Measurements from ENCODE around the gene NUP50. TPM values are rescaled to one million over a fixed set of nuclear protein-coding genes. Genes with fewer than 3 reads are reported as not detected.

The NUP50 gene
- total RNA-seq, 1 experiment from 2014 or later: 186 TPM

- in situ Hi-C loops (cut with HindIII; ENCODE audit: low pct_unique_long_range_greater_than_20kb, low sequenced_read_pairs): no loop called here
- DNase-seq (ENCODE audit: low read depth, low spot score): no peak
These were observed 69.7 kb downstream of the NUP50 start for GRCh38 chr22:45233386-45233785.

GRCh38 chr22:45233827-45234226 lies 70.1 kb downstream of the NUP50 start:
- in situ Hi-C loops (cut with HindIII; ENCODE audit: low pct_unique_long_range_greater_than_20kb, low sequenced_read_pairs): no loop called here

GRCh38 chr22:45235101-45235777 lies 71.5 kb downstream of the NUP50 start:
- no peak for DNase-seq (ENCODE audit: low read depth, low spot score)
- in situ Hi-C loops (cut with HindIII; ENCODE audit: low pct_unique_long_range_greater_than_20kb, low sequenced_read_pairs): no loop called here

More at GRCh38 chr22:45233827-45234226, 70.1 kb downstream of the NUP50 start:
- no peak for DNase-seq (ENCODE audit: low read depth, low spot score)

- in situ Hi-C loops (cut with HindIII; ENCODE audit: low pct_unique_long_range_greater_than_20kb, low sequenced_read_pairs): no loop called here
- DNase-seq (ENCODE audit: low read depth, low spot score): no peak
These were observed 72.2 kb downstream of the NUP50 start for GRCh38 chr22:45235851-45236342.

GRCh38 chr22:45237065-45237990 lies 73.6 kb downstream of the NUP50 start:
- no peak for DNase-seq (ENCODE audit: low read depth, low spot score)
- in situ Hi-C loops (cut with HindIII; ENCODE audit: low pct_unique_long_range_greater_than_20kb, low sequenced_read_pairs): no loop called here

Small RNA genes lying within 50 kb of the gene (small RNA-seq; reads per million reads assigned to genes)
- 0 to 0.29 reads per million in 2 experiments for gene MIR1249

Other genes with a start within 250 kb of the NUP50 start
- 4.2 and 4.7 TPM in 2 replicates for gene PHF21B, start 153.9 kb upstream of the NUP50 start, total RNA-seq (2014; rRNA removed; shearing (Covaris generic))
- 96.0 and 102 TPM in 2 replicates for gene KIAA0930, start 77.0 kb downstream of the NUP50 start, total RNA-seq (2014; rRNA removed; shearing (Covaris generic))
- not detected in 2 replicates for gene UPK3A, start 121.0 kb downstream of the NUP50 start, total RNA-seq (2014; rRNA removed; shearing (Covaris generic))
- 18.2 and 29.2 TPM in 2 replicates for gene FAM118A, start 146.0 kb downstream of the NUP50 start, total RNA-seq (2014; rRNA removed; shearing (Covaris generic))
- gene SMC1B, start 249.7 kb downstream of the NUP50 start, total RNA-seq (2014; rRNA removed; shearing (Covaris generic)): 0.16 and 0.19 TPM in 2 replicates
- 2.0 and 3.9 TPM in 2 replicates for gene RIBC2, start 249.8 kb downstream of the NUP50 start, total RNA-seq (2014; rRNA removed; shearing (Covaris generic))